22Rv1 (cell line): Measurements from ENCODE around the gene MVP.

Experiments
- H3K27ac ChIP-seq: fragments of 450-650 bp; 2 replicates; pipeline ENCODE4 v1.5.1; 2017
- ZFX ChIP-seq: fragments of 450-650 bp; IDR thresholded peaks from 2 replicates; pipeline ENCODE4 v1.6.1; 2017; ENCODE audit warnings: antibody characterized with exemption, borderline replicate concordance
- TF ChIP-seq, protein P1 (sequence below): fragments of 450-650 bp; IDR thresholded peaks from 2 replicates; pipeline ENCODE4 v1.5.1; 2017; ENCODE audit warnings: mild to moderate bottlenecking

Gene MVP

DNA sequence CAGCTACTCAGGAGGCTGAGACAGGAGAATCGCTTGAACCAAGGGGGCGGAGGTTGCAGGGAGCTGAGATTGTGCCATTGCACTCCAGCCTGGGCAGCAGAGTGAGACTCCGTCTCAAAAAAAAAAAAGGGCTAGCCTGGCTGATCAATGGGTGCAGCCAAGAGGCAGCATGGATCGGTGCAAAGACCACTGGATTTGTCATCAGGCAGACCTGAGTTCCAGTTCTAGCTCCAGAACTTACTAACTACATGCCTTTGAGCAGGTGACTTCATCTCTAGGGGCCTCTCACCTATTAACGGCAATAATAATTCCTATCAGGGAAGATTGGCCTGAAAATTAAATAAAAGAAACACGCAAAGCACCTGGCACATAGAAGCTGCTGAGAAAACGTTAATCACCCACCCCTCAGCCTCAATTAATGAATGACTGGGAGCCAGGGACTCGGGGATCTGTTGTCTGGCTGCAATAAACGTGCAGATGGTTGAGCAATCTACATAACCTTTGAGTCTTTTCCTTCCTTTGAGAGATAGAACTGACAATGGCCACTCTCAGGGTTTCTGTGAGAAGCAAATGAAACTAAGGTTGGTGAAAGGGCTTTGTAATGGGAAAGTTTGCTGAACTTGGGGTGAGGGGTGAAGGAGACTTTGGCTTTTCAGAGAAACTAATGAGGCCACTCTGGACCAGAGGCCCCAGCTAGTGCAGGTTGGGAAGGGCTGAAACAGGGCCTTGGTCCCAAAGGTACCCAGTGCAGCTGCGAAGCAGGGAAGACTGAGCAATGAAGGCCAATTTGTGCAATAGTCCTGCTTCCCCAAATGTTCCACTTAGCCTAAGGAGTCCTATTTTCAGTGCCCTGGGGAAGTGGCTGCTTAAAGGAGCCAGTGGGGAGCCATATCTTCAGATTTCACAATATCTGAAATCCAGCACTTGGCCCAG lies 71.5 kb downstream of the MVP start:
- no peak overlapping the region for H3K27ac ChIP-seq
- TF ChIP-seq, protein P1, sequence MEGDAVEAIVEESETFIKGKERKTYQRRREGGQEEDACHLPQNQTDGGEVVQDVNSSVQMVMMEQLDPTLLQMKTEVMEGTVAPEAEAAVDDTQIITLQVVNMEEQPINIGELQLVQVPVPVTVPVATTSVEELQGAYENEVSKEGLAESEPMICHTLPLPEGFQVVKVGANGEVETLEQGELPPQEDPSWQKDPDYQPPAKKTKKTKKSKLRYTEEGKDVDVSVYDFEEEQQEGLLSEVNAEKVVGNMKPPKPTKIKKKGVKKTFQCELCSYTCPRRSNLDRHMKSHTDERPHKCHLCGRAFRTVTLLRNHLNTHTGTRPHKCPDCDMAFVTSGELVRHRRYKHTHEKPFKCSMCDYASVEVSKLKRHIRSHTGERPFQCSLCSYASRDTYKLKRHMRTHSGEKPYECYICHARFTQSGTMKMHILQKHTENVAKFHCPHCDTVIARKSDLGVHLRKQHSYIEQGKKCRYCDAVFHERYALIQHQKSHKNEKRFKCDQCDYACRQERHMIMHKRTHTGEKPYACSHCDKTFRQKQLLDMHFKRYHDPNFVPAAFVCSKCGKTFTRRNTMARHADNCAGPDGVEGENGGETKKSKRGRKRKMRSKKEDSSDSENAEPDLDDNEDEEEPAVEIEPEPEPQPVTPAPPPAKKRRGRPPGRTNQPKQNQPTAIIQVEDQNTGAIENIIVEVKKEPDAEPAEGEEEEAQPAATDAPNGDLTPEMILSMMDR: no peak
- TF ChIP-seq ZFX: no peak

DNA sequence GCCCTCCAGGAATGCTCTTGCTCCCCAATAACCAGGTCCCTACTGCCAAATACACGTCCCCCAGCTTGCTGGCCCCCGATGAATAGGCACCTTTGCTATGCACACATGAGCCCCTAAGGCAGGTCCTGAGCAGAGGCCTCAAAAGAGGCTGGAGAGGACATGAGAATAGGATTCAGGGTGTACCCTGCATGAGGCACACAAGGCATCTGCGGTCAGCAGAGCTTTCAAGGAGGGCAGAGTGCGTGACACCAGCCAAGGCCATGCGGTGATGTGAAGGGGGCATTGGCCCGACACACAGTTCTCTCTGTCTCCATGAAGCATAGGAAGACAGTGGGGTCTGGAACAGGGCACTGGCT lies 72.2 kb downstream of the MVP start:
- no peak overlapping the region for H3K27ac ChIP-seq
- no peak for TF ChIP-seq ZFX
- TF ChIP-seq, protein P1: no peak

DNA sequence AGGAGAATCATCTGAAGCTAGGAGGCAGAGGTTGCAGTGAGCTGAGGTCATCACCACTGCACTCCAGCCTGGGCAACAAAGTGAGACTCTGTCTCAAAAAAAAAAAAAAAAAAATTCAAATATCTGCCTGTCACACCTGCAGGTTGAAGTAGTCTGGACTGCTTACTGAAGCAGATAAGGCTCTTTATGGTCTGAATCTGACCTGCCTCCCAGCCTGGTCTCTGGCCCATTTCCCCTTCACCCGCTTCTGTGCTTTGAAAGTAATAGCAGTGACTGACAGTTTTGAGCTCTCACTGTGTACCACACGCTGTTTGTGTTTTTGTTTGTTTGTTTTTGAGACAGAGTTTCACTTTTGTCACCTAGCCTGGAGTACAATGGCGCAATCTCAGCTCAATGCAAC lies 73.3 kb downstream of the MVP start:
- TF ChIP-seq, protein P1: no peak
- TF ChIP-seq ZFX: no peak
- H3K27ac ChIP-seq: no peak overlapping the region

DNA sequence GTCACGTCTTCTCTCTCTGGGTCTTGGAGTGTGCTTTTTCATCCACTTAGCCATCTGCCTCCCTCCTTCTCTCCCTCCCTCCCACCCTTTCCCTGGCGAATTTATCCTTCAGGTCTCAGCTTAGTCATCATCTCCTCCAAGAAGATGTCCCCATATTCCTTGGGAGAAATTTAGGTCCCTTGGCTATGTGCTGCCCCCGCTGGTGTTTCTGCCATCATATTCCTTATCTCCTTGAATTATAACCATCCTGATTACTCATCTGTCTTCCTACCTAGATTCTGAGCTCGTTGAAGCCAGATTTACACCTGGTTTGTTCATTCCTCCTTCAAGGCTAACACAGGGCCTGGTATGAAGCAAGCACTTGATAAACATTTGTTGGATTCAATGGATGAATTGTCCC lies 74.1 kb downstream of the MVP start:
- H3K27ac ChIP-seq: no peak overlapping the region
- TF ChIP-seq ZFX: no peak
- TF ChIP-seq, protein P1: no peak

DNA sequence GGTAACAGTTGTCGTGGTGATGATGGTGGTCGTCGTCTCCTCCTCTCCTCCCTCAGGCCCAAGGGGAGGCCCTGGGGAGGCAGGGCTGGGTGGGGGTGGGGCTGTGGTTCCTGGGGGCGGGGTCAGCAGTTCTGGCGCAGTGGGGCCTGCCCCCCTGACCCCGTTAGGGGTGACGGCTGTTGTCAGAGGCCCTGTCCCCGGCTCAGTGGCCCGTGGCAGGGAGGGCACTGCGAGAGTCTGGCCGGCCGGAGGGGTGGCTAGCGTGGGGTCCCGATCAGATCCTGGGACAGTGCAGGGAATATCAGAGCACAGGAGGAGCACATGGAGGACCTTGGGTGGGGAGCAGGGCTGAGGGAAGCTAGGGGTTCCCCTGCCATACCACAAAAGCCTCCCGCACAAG lies 76.6 kb downstream of the MVP start:
- H3K27ac ChIP-seq: no peak overlapping the region
- no peak for TF ChIP-seq ZFX
- TF ChIP-seq, protein P1: no peak

DNA sequence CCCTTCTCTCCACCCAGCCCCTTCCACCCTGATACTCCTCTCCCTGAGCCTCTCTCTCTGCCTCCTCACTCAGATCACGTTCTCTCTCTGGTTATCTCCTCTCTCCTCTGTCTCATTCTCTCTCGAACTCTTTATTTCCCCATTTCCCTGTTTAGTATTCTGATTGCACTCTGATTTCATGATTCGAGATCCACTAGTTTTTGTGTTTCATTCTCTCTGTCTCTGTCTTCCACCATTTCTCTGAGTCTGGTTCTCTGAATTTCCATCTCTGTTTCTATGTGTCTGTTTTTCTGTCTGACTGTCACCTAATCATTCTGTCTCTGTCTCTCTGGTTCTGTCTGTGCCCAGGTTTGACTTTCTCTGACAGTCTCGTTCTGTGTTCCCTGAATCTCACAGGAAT lies 77.1 kb downstream of the MVP start:
- TF ChIP-seq, protein P1: no peak
- no peak for TF ChIP-seq ZFX
- H3K27ac ChIP-seq: peak overlapping the region; percentile 93
